Measurements from ENCODE around the gene RIMS4. TPM values are rescaled to one million over a fixed set of nuclear protein-coding genes. Genes with fewer than 3 reads are reported as not detected.
"Not testable (repeated sequence)": the region's sequence is repeated elsewhere in the genome, so short reads cannot be mapped to it uniquely, and the experiment has no call there.

RIMS4 gene
- total RNA-seq, 1 donor from 2014 or later: not detected

DNA sequence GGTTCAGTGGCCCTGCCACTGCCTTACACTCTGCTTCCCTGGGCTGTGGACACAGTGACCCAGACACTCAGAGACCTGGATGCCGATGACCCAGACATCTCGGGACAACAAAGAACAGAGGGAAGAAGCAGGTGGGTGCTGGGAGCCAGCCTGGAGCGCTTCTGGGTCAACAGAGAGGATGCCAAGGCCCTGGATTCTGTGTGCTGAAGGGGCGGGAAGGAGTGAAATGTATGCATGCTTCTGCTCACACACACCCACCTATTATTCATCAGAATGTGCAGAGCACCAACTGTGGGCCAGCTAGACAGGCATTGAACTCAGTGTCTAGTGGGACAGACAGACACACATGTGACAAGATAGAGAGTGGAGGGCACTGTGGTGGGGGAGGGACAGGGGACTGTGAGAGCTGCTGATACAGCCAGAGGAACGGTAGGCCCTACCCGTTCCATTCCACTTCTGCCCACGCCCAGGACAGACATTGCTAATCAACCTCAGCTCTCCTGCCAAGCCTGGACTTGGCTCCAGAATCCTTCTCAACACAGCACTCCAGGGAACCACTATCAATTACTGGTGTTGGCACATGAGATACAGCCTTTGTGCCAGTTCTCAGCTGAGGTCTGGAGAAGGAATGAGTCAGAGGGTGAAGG is 44.5 kb downstream of the RIMS4 start:
- no peak for DNase-seq (ENCODE audit: low read depth in 2 of 2)

- DNase-seq (ENCODE audit: low read depth in 2 of 2): no peak
Measured at GRCh38 chr20:44765091-44765490, 45.3 kb downstream of the RIMS4 start.

GRCh38 chr20:44763798-44764197 is 46.5 kb downstream of the RIMS4 start:
- not testable (repeated sequence) for DNase-seq (ENCODE audit: low read depth in 2 of 2)

DNA sequence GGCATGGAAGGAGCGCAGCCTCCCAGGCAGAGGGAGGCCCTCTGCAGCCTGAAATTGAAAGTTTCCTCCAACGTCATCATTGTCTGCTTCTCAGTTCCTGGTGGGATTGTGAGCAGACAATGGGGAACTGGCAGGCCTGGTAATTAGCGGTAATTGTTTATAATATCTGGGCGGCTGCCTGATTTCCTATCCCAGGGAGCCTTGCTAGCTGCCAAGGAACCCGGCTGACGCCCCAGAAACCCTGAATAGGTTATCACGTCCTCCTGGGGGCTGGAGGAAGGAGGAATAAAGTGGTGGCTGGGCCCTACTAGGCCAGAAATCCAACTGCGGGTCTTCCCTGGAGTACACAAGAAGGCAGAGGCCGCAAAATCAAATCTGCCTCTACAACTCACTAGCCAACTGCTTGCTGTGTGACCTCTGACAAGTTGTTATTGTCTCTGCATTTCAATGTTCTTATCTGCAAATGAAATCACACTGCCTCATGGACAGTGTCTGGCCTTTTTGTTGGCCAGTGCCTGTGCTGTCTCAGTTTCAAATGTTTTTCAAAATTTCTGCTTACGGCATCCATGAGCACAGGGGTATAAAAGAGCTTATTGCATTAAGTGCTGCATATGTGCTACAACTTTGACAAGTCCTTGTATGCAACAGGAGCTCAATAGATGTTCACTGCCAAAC is 47.7 kb downstream of the RIMS4 start:
- DNase-seq (ENCODE audit: low read depth in 2 of 2): no peak

GRCh38 chr20:44761423-44761822 is 48.9 kb downstream of the RIMS4 start:
- no peak for DNase-seq (ENCODE audit: low read depth in 2 of 2)

GRCh38 chr20:44759595-44759994 is 50.8 kb downstream of the RIMS4 start:
- DNase-seq (ENCODE audit: low read depth in 2 of 2): no peak

DNA sequence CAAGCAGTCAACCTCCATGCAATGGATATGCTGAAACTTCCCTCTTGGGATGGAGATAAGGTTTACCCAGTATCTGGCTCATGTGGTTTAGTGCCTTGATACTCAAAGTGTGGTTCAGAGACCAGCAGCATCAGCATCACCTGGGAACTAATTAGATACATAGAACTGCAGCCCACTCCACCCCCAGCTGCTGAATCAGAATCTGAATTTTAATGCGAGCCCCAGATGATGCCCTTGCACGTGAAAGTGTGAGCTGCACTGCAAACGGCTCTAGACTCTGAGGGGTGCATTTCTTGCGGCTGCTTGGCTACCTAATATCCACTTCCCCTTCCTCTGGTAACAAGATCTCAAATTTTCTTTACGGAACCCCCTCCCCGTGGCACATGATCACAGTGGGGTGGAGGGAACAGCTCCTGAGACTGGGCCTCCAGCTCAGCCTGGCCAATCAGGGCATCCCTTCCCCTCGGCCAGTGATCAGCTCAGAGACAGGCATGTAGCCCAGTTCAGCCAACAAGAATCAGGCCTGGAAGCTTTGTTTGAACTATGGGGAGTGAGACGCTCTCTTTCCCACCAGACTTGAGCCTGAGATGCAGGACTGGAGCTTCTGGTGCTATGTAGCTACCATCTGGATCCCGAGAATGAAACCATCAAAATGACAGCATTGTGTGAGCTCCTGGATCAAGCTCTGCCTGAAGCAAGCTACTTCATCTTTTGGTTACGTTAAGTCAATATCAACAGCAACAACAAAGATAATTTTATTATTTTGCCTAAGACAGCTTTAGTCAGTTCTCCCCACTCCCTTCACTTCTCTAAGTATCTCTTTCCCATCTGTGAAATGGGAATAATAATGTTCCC is 51.9 kb downstream of the RIMS4 start:
- no peak for DNase-seq (ENCODE audit: low read depth in 2 of 2)

- DNase-seq (ENCODE audit: low read depth in 2 of 2): no peak
Measured at GRCh38 chr20:44756956-44757355, 53.4 kb downstream of the RIMS4 start.

GRCh38 chr20:44756011-44756688 is 54.2 kb downstream of the RIMS4 start:
- no peak for DNase-seq (ENCODE audit: low read depth in 2 of 2)

DNA sequence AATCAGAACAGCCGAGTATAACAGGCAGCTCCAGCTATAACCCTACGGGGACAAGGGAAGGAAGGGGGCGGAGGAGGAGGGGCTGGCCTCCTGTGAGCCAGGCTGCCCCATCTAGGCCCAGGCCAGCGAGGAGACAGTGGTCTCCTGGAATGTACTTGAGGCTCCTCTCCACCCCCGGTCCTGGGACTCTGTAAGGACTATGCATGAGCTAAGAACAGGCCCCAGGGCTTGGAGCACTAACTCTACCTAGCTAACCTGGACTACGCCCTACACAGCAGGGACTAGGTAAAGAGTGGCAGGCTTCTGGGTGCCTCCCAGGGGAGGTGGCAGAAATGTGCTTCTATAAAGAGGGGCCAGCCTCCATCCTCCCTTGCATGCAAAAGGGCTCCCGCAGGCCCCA is 55.8 kb downstream of the RIMS4 start:
- DNase-seq (ENCODE audit: low read depth in 2 of 2): no peak

- DNase-seq (ENCODE audit: low read depth in 2 of 2): no peak
Measured at GRCh38 chr20:44752099-44752931, 58.0 kb downstream of the RIMS4 start.

DNA sequence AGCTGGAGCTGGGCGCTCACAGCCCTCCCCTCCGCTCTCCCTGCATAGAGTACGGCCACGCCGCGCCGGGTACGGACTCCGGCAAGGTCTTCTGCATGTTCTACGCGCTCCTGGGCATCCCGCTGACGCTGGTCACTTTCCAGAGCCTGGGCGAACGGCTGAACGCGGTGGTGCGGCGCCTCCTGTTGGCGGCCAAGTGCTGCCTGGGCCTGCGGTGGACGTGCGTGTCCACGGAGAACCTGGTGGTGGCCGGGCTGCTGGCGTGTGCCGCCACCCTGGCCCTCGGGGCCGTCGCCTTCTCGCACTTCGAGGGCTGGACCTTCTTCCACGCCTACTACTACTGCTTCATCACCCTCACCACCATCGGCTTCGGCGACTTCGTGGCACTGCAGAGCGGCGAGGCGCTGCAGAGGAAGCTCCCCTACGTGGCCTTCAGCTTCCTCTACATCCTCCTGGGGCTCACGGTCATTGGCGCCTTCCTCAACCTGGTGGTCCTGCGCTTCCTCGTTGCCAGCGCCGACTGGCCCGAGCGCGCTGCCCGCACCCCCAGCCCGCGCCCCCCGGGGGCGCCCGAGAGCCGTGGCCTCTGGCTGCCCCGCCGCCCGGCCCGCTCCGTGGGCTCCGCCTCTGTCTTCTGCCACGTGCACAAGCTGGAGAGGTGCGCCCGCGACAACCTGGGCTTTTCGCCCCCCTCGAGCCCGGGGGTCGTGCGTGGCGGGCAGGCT is 60.1 kb downstream of the RIMS4 start:
- DNase-seq (ENCODE audit: low read depth in 2 of 2): no peak

DNA sequence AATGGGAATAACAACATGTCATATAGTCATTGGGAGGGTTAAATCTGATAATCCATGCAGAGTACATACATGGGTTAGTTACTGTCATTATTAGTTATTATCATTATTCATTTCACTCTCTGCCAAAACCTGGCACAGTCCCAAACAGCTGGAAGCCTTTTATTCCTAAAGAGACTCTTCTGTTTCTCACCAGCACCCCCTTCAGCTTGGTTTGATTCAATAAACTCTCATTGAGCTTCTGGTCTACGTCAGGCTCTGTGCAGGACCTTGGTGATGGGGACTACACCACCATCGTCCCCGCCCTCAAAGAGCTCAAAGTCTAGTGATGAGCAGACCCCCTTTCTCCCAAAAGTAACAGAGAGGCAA is 62.4 kb downstream of the RIMS4 start:
- DNase-seq (ENCODE audit: low read depth in 2 of 2): no peak

DNA sequence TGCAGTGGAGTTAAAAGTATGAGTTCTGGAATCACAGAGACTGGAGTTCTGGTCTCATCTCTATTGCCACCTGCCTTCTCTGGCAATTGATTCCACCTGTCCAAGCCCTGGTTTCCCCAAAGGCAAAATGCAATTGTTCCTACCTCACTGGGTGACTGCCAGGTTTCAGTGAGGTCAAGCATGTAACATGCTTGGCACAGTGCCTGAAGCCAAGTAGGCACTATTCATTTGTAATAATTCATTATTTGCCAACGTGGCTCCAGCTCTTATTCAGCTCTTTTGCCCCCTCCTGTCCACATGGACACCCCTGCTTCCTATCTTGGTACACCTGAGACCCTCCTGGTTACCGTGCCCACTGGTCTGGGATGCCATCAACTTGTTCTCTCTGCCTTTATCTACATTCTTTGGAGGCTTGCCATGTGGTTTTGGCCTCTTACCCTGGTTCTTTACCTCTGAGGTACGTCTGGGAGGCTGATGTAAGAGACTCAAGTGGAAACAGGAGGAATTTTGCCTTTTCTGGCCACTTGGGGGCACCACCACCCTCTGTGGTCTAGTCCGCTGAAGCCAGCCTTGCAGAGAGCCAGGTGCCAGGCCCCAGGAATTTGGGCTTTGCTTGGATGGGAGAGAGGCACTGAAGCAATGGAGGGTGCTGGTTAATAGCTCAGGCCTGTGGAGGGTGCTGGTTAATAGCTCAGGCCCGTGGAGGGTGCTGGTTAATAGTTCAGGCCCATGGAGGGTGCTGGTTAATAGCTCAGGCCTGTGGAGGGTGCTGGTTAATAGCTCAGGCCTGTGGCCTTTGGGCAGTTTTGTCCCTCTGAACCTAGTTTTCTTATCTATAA is 63.0 kb downstream of the RIMS4 start:
- peak; percentile 27 to 66 for DNase-seq (ENCODE audit: low read depth in 2 of 2)

DNA sequence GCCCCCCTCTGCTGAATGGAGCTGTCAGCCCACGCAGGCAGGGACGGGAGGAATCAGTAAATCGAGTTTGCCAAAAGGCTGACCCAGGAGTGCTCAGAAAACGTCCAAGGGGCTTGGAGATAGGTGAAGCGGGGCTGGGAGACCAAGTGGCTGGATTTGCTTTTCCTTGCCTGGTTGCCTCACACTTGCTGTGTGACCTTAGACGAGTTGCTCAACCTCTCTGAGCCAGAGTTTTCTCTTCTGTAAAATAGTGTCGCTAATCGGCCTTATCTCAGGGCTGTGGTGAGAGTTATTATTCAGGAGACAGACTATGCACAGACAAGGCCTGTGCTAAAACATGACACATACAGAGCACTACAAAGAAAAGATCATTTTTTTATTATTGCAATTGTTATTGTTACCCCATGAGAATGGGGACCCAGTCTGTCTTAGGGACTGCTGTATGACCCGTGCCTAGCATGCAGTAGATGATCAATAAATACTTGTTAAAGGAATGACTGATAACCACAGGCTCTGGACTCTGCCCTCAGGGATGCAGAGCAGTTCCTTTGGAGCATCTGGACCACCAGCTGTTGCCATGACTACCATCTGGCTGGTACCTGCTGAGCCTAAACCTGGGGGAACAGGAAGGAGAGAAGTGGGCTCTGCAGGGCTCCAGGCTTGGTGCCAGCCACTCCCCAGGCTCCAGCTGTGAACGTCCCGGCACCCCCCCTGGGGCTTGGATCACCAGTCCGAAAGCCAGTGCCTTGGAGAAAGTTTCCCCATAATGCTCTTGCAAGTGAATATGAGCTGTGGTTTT is 63.8 kb downstream of the RIMS4 start:
- DNase-seq (ENCODE audit: low read depth in 2 of 2): no peak

DNA sequence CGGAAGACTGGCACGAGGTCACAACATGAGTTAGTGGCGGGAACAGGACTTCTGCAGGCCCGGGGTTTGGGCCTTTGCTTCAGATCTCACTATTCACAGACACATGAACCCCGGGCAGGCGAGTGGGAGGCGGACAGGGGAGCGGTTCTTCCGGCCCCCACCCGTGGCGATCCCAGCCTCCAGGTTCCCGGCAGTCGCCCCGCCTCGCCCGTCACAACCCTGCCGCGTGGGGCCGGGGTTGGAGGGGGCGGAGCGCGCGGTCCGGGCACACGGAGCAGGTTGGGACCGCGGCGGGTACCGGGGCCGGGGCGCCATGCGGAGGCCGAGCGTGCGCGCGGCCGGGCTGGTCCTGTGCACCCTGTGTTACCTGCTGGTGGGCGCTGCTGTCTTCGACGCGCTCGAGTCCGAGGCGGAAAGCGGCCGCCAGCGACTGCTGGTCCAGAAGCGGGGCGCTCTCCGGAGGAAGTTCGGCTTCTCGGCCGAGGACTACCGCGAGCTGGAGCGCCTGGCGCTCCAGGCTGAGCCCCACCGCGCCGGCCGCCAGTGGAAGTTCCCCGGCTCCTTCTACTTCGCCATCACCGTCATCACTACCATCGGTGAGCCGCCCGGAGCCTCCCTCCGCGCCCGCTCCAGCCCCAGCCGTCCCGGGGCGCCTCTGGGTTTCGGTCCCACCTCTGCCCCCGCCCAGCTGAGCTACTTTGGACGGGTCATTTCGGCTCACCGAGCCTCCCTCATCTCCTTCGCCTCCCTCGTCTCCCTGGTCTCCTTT is 64.6 kb downstream of the RIMS4 start, which contains the start of gene KCNK15:
Gene KCNK15, plus strand, starts transcription at position 268 of the 769 bp plus-strand sequence. Its CDS starts 46 bp downstream, at position 314.
- DNase-seq (ENCODE audit: low read depth in 2 of 2): peak in 1 of 2 donors; percentile 28

- DNase-seq (ENCODE audit: low read depth in 2 of 2): no peak
Measured at GRCh38 chr20:44745122-44745597, 65.2 kb downstream of the RIMS4 start.

Data from dermis microvascular lymphatic vessel endothelial cell (primary cell).